Neural progenitor cell (in vitro differentiated cells): ENCODE data around the gene SACM1L. TPM values are rescaled to one million over a fixed set of nuclear protein-coding genes. Genes with fewer than 3 reads are reported as not detected.

Experiments used
- DNase-seq: peaks from one replicate; pipeline ENCODE4 v3.0.0-alpha.2; 2016; ENCODE audit warnings: low spot score
- H2AFZ ChIP-seq: fragments of 200-600 bp; sonication (generic); replicated peaks from 2 replicates; pipeline ENCODE4 v1.6.1; 2016; ENCODE audit warnings: antibody characterized with exemption
- H3F3A ChIP-seq: fragments of 200-600 bp; sonication (generic); 2 replicates; pipeline ENCODE4 v1.6.1; 2016; ENCODE audit warnings: antibody characterized with exemption, low read depth
- H3K27ac ChIP-seq: fragments of 200-600 bp; sonication (generic); 2 replicates; pipeline ENCODE4 v1.5.1; 2016; ENCODE audit warnings: mild to moderate bottlenecking
- H3K27me3 ChIP-seq: fragments of 200-600 bp; sonication (generic); 2 replicates; pipeline ENCODE4 v1.6.1; 2016; ENCODE audit warnings: mild to moderate bottlenecking, moderate library complexity
- H3K36me3 ChIP-seq: fragments of 200-600 bp; sonication (generic); 2 replicates; pipeline ENCODE4 v1.5.1; 2016
- H3K4me1 ChIP-seq: fragments of 200-600 bp; sonication (generic); 2 replicates; pipeline ENCODE4 v1.6.1; 2016; ENCODE audit warnings: mixed run types
- H3K4me2 ChIP-seq: fragments of 200-600 bp; sonication (generic); 2 replicates; pipeline ENCODE4 v1.6.1; 2016
- H3K4me3 ChIP-seq: fragments of 200-600 bp; sonication (generic); 2 replicates; pipeline ENCODE4 v1.5.1; 2016
- H3K79me2 ChIP-seq: fragments of 200-600 bp; sonication (generic); 2 replicates; pipeline ENCODE4 v1.6.1; 2016; ENCODE audit warnings: low read depth
- H3K9ac ChIP-seq: fragments of 200-600 bp; sonication (generic); 2 replicates; pipeline ENCODE4 v1.6.1; 2016
- H3K9me3 ChIP-seq: fragments of 200-600 bp; sonication (generic); 2 replicates; pipeline ENCODE4 v1.5.1; 2016; ENCODE audit warnings: low read depth
- H4K20me1 ChIP-seq: fragments of 200-600 bp; sonication (generic); 2 replicates; pipeline ENCODE4 v1.6.1; 2016; ENCODE audit warnings: low read depth
- H3K27ac Mint-ChIP-seq: 3 replicates; pipeline ENCODE4 v1.8.0; 2021; ENCODE audit warnings: mixed read lengths
- H3K27me3 Mint-ChIP-seq: 2 replicates; pipeline ENCODE4 v1.8.0; 2022; ENCODE audit warnings: low read depth, mild to moderate bottlenecking, inconsistent platforms, moderate library complexity, mixed read lengths; ENCODE audit not compliant: insufficient read depth
- H3K36me3 Mint-ChIP-seq: 3 replicates; pipeline ENCODE4 v1.8.0; 2021; ENCODE audit warnings: mixed read lengths
- H3K4me1 Mint-ChIP-seq: 3 replicates; pipeline ENCODE4 v1.8.0; 2021; ENCODE audit warnings: mixed read lengths
- H3K4me3 Mint-ChIP-seq: 3 replicates; pipeline ENCODE4 v1.8.0; 2021; ENCODE audit warnings: mild to moderate bottlenecking, moderate library complexity, mixed read lengths
- H3K9me3 Mint-ChIP-seq: 3 replicates; pipeline ENCODE4 v1.8.0; 2020; ENCODE audit warnings: mixed read lengths
- CTCF ChIP-seq: fragments of 200-600 bp; sonication (generic); IDR thresholded peaks from 2 replicates; pipeline ENCODE4 v1.5.1; 2017; ENCODE audit warnings: antibody characterized with exemption, mild to moderate bottlenecking
- EZH2 ChIP-seq: fragments of 200-600 bp; sonication (generic); IDR thresholded peaks from 2 replicates; pipeline ENCODE4 v1.6.1; 2017; ENCODE audit warnings: antibody characterized with exemption, mild to moderate bottlenecking, moderate library complexity
- EZH2phosphoT487 ChIP-seq: fragments of 200-600 bp; sonication (generic); IDR thresholded peaks from 2 replicates; pipeline ENCODE4 v1.6.1; 2017; ENCODE audit warnings: antibody characterized with exemption
- total RNA-seq: library from RNA; depleted of rRNA; stranded (reverse); fragments of >200 nt; gene quantifications from 2 replicates; pipeline ENCODE4 v1.2.3, GENCODE V29; 2015; ENCODE audit warnings: low replicate concordance

SACM1L gene
- total RNA-seq, 1 donor from 2014 or later: 61.8 TPM

GRCh38 chr3:45667569-45667934, 21.6 kb upstream of the SACM1L start:
- H4K20me1 ChIP-seq: no peaks in the 10 kb centered on the region
- H3K4me2 ChIP-seq: no peak overlapping the region
- no peaks in the 10 kb centered on the region for H3F3A ChIP-seq
- no peaks in the 10 kb centered on the region for H3K79me2 ChIP-seq
- TF ChIP-seq EZH2phosphoT487: no peak
- TF ChIP-seq EZH2: no peak
- TF ChIP-seq CTCF: no peak
- H3K9me3 ChIP-seq: no peaks in the 10 kb centered on the region
- no peaks in the 10 kb centered on the region for H3K4me1 ChIP-seq
- Mint-ChIP-seq H3K9me3 (no peaks in the 10 kb centered on the region), H3K4me3 (no peak overlapping the region), H3K4me1 (peaks cover 4% of the 10 kb centered on the region), H3K27me3 (no peaks in the 10 kb centered on the region), H3K36me3 (peaks cover 10% of the 10 kb centered on the region), H3K27ac (no peak overlapping the region)
- H3K4me3 ChIP-seq: no peak overlapping the region
- H3K27ac ChIP-seq: no peak overlapping the region
- H3K9ac ChIP-seq: no peak overlapping the region
- DNase-seq: no peak
- H3K36me3 ChIP-seq: no peaks in the 10 kb centered on the region
- H3K27me3 ChIP-seq: no peaks in the 10 kb centered on the region
- H2AFZ ChIP-seq: no peak overlapping the region

- Histone ChIP-seq H3K4me1 (no peaks in the 10 kb centered on the region), H3K27ac (no peak overlapping the region), H3F3A (no peaks in the 10 kb centered on the region), H3K79me2 (no peaks in the 10 kb centered on the region), H3K9me3 (no peaks in the 10 kb centered on the region), H2AFZ (no peak overlapping the region), H3K27me3 (no peaks in the 10 kb centered on the region), H3K36me3 (no peaks in the 10 kb centered on the region), H3K9ac (no peak overlapping the region), H3K4me2 (no peak overlapping the region), H4K20me1 (no peaks in the 10 kb centered on the region), H3K4me3 (no peak overlapping the region)
- no peak overlapping the region for H3K4me3 Mint-ChIP-seq
- TF ChIP-seq CTCF (no peak), EZH2phosphoT487 (no peak), EZH2 (no peak)
- H3K27ac Mint-ChIP-seq: no peak overlapping the region
- no peak for DNase-seq
- no peaks in the 10 kb centered on the region for H3K27me3 Mint-ChIP-seq
- H3K36me3 Mint-ChIP-seq: peaks cover 23% of the 10 kb centered on the region
- peaks cover 4% of the 10 kb centered on the region for H3K4me1 Mint-ChIP-seq
- no peaks in the 10 kb centered on the region for H3K9me3 Mint-ChIP-seq
Measured at GRCh38 chr3:45670436-45670835, 18.8 kb upstream of the SACM1L start.

GRCh38 chr3:45670991-45671390, 18.2 kb upstream of the SACM1L start:
- Histone ChIP-seq H3K9me3 (no peaks in the 10 kb centered on the region), H3K9ac (no peak overlapping the region), H3K4me1 (no peaks in the 10 kb centered on the region), H3K27ac (no peak overlapping the region), H2AFZ (no peak overlapping the region), H4K20me1 (no peaks in the 10 kb centered on the region), H3F3A (no peaks in the 10 kb centered on the region), H3K27me3 (no peaks in the 10 kb centered on the region), H3K36me3 (no peaks in the 10 kb centered on the region), H3K79me2 (no peaks in the 10 kb centered on the region), H3K4me3 (no peak overlapping the region), H3K4me2 (no peak overlapping the region)
- no peak for DNase-seq
- TF ChIP-seq CTCF (no peak), EZH2phosphoT487 (no peak), EZH2 (no peak)
- no peaks in the 10 kb centered on the region for H3K9me3 Mint-ChIP-seq
- H3K4me1 Mint-ChIP-seq: peaks cover 4% of the 10 kb centered on the region
- no peak overlapping the region for H3K4me3 Mint-ChIP-seq
- H3K36me3 Mint-ChIP-seq: peaks cover 23% of the 10 kb centered on the region
- H3K27me3 Mint-ChIP-seq: no peaks in the 10 kb centered on the region
- no peak overlapping the region for H3K27ac Mint-ChIP-seq

- DNase-seq: no peak
- H3K79me2 ChIP-seq: no peaks in the 10 kb centered on the region
- TF ChIP-seq CTCF (no peak), EZH2phosphoT487 (no peak), EZH2 (no peak)
- no peaks in the 10 kb centered on the region for H3F3A ChIP-seq
- H3K4me3 Mint-ChIP-seq: no peak overlapping the region
- no peak overlapping the region for H3K27ac ChIP-seq
- no peaks in the 10 kb centered on the region for H3K36me3 ChIP-seq
- peaks cover 7% of the 10 kb centered on the region for H3K4me1 Mint-ChIP-seq
- no peak overlapping the region for H3K27ac Mint-ChIP-seq
- H3K9me3 Mint-ChIP-seq: no peaks in the 10 kb centered on the region
- H3K4me2 ChIP-seq: no peak overlapping the region
- H2AFZ ChIP-seq: no peak overlapping the region
- no peaks in the 10 kb centered on the region for H3K9me3 ChIP-seq
- H3K9ac ChIP-seq: no peak overlapping the region
- no peaks in the 10 kb centered on the region for H4K20me1 ChIP-seq
- H3K4me3 ChIP-seq: no peak overlapping the region
- peaks cover 32% of the 10 kb centered on the region for H3K36me3 Mint-ChIP-seq
- H3K27me3 Mint-ChIP-seq: peaks cover 2% of the 10 kb centered on the region
- H3K4me1 ChIP-seq: no peaks in the 10 kb centered on the region
- H3K27me3 ChIP-seq: no peaks in the 10 kb centered on the region
Measured at GRCh38 chr3:45673273-45673672, 15.9 kb upstream of the SACM1L start.
